OCI-LY3 (cell line): ENCODE measurements around the gene MACROD2.

Experiments used
- H2AFZ ChIP-seq: fragments of 200-600, 300-600 bp; shearing (Covaris generic); 2 replicates; pipeline ENCODE4 v1.6.0; 2014; ENCODE audit warnings: antibody characterized with exemption, low read depth, low read length
- H3K27ac ChIP-seq: fragments of 200-600, 300-600 bp; sonication (generic); 2 replicates; pipeline ENCODE4 v1.5.1; 2014; ENCODE audit warnings: mild to moderate bottlenecking, low read length, moderate library complexity, mixed read lengths
- H3K27me3 ChIP-seq: fragments of 200-600, 300-600 bp; sonication (generic); 2 replicates; pipeline ENCODE4 v1.6.1; 2014; ENCODE audit warnings: low read depth, low read length, mixed read lengths
- H3K36me3 ChIP-seq: fragments of 200-600, 300-600 bp; sonication (generic); replicated peaks from 2 replicates; pipeline ENCODE3; 2014; ENCODE audit warnings: low read depth, low read length, mixed read lengths
- H3K4me1 ChIP-seq: fragments of 300-600, 200-600 bp; sonication (generic); 2 replicates; pipeline ENCODE4 v1.6.1; 2014; ENCODE audit warnings: low read length, mixed read lengths
- H3K4me2 ChIP-seq: fragments of 200-600, 300-600 bp; sonication (generic); 2 replicates; pipeline ENCODE4 v1.6.1; 2014; ENCODE audit warnings: low read length, mixed read lengths
- H3K4me3 ChIP-seq: fragments of 300-600, 200-600 bp; sonication (generic); 2 replicates; pipeline ENCODE4 v1.5.1; 2014; ENCODE audit warnings: antibody characterized with exemption, mild to moderate bottlenecking, low read length, moderate library complexity
- H3K79me2 ChIP-seq: fragments of 300-600, 200-600 bp; shearing (Covaris generic); 2 replicates; pipeline ENCODE4 v1.6.1; 2014; ENCODE audit warnings: mild to moderate bottlenecking, low read length, mixed read lengths
- H3K9ac ChIP-seq: fragments of 300-600, 200-600 bp; shearing (Covaris generic); 2 replicates; pipeline ENCODE4 v1.6.0; 2014; ENCODE audit warnings: mild to moderate bottlenecking, low read length, moderate library complexity
- H3K9me3 ChIP-seq: fragments of 200-600, 300-600 bp; shearing (Covaris generic); 2 replicates; pipeline ENCODE4 v1.6.1; 2014; ENCODE audit warnings: low read length, mixed read lengths; ENCODE audit not compliant: insufficient read depth
- H4K20me1 ChIP-seq: fragments of 200-600, 300-600 bp; sonication (generic); 2 replicates; pipeline ENCODE4 v1.6.1; 2016; ENCODE audit warnings: low read length, mixed read lengths; ENCODE audit not compliant: insufficient read depth
- EZH2phosphoT487 ChIP-seq: fragments of 200-600 bp; shearing (Covaris generic); IDR thresholded peaks from 2 replicates; pipeline ENCODE4 v1.6.1; 2018; ENCODE audit warnings: antibody characterized with exemption, mixed run types, low read depth
- TF ChIP-seq, protein P1 (sequence below): fragments of 200-600, 300-600 bp; sonication (generic); IDR thresholded peaks from 2 replicates; pipeline ENCODE4 v1.5.1; 2014; ENCODE audit warnings: antibody characterized with exemption, low read length, low read depth

MACROD2 gene

DNA sequence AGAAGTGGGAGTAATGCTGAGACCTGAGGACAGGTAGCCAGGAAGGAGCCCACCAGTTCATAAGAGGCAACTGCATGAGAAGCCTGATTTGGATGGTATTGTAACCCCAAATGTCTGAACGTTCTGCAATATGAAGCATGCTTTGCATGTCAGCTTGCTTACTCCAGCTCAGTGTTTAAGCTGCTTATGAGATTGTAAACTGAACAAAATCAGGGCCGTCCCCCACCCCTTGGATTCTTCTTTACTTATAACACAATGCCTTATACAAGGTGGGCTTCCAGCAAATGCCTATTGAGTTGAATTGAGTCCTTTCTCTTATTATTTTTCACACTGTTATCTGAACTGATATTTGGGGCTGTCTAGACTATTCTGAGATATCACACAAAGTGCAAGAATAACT, 1816.6 kb downstream of the MACROD2 start:
- Histone ChIP-seq H4K20me1 (no peaks in the 10 kb centered on the region), H3K79me2 (no peaks in the 10 kb centered on the region), H3K4me1 (peaks cover 19% of the 10 kb centered on the region), H3K4me3 (no peak overlapping the region), H3K27me3 (no peaks in the 10 kb centered on the region), H3K36me3 (peaks cover 10% of the 10 kb centered on the region), H3K9me3 (peaks cover 13% of the 10 kb centered on the region; the same call in 1 of the 2 replicates), H2AFZ (no peak overlapping the region), H3K9ac (no peak overlapping the region), H3K4me2 (no peak overlapping the region), H3K27ac (no peak overlapping the region)
- TF ChIP-seq, protein P1, sequence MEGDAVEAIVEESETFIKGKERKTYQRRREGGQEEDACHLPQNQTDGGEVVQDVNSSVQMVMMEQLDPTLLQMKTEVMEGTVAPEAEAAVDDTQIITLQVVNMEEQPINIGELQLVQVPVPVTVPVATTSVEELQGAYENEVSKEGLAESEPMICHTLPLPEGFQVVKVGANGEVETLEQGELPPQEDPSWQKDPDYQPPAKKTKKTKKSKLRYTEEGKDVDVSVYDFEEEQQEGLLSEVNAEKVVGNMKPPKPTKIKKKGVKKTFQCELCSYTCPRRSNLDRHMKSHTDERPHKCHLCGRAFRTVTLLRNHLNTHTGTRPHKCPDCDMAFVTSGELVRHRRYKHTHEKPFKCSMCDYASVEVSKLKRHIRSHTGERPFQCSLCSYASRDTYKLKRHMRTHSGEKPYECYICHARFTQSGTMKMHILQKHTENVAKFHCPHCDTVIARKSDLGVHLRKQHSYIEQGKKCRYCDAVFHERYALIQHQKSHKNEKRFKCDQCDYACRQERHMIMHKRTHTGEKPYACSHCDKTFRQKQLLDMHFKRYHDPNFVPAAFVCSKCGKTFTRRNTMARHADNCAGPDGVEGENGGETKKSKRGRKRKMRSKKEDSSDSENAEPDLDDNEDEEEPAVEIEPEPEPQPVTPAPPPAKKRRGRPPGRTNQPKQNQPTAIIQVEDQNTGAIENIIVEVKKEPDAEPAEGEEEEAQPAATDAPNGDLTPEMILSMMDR = no peak
- no peak for TF ChIP-seq EZH2phosphoT487

DNA sequence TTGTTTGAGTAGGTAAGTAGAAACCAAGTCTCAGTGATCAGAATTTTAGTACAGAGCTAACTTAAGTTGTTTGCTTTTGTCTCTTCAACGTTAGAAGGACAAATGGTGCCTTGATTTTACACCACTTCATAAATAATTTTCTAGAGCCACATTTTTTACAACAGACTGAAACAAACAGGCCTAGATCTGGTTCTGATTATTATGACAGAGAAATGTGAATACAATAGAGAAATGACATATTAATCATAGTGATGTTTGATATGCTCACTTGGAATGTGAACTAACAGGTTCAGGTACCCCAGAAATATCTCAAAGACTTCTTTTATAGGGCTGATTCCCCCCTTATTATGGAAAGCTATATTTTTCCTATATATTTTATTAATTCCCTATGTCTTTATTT, 1817.4 kb downstream of the MACROD2 start:
- peaks cover 5% of the 10 kb centered on the region for H3K36me3 ChIP-seq
- no peaks in the 10 kb centered on the region for H3K79me2 ChIP-seq
- H3K27me3 ChIP-seq = no peaks in the 10 kb centered on the region
- H3K9me3 ChIP-seq = peaks cover 9% of the 10 kb centered on the region; the same call in 1 of the 2 replicates
- no peaks in the 10 kb centered on the region for H4K20me1 ChIP-seq
- no peak overlapping the region for H3K9ac ChIP-seq
- H3K4me2 ChIP-seq = no peak overlapping the region
- no peak overlapping the region for H2AFZ ChIP-seq
- H3K27ac ChIP-seq = no peak overlapping the region
- H3K4me3 ChIP-seq = no peak overlapping the region
- TF ChIP-seq, protein P1 = no peak
- no peak for TF ChIP-seq EZH2phosphoT487
- H3K4me1 ChIP-seq = peaks cover 12% of the 10 kb centered on the region

DNA sequence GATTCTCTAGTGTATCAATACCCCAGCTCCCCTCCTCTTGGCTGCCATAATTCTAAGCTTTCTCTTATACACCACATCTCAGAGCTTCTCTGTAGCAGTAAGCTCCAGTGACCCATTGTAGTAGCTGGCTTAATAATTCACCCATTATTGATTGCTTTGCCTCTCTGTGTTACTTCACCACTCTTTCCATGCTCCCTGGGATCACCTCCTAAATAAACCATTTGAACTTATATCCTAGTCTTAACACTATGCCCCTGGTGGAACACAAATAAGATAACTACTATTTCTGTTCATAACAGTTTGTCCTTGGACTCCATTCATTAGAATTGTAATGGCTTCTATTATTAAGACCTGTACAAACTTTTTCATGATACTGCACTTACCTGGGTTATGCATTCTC, 1819.0 kb downstream of the MACROD2 start:
- no peak overlapping the region for H3K9ac ChIP-seq
- no peak overlapping the region for H2AFZ ChIP-seq
- no peaks in the 10 kb centered on the region for H4K20me1 ChIP-seq
- no peak overlapping the region for H3K4me2 ChIP-seq
- H3K36me3 ChIP-seq = no peaks in the 10 kb centered on the region
- no peak for TF ChIP-seq EZH2phosphoT487
- TF ChIP-seq, protein P1 = no peak
- H3K27ac ChIP-seq = no peak overlapping the region
- H3K4me1 ChIP-seq = peaks cover 5% of the 10 kb centered on the region; the same call in 1 of the 2 replicates
- no peaks in the 10 kb centered on the region for H3K79me2 ChIP-seq
- 0 out of 2 replicates have a peak, but pooled peaks cover 2% of the 10 kb centered on the region for H3K9me3 ChIP-seq
- H3K27me3 ChIP-seq = no peaks in the 10 kb centered on the region
- H3K4me3 ChIP-seq = no peak overlapping the region

DNA sequence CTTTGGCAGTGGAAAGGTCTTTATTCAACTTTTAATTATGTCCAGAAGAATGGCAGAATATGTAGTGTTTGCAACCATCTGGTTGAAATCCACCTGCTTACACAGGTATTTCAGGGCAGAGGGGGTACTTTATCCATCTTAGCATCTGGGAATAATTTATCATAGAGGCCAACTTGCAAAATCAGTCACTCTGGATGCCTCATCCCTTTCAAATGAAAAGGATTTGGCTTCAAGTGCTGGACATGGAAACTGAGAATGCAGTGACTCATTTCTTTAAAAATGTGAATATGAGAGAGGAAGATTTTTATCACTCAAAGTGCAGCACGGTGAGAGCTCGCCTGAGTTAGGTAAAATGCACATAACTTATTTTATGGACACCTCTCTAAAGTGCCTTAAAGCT, 1819.6 kb downstream of the MACROD2 start:
- Histone ChIP-seq H3K4me2 (no peak overlapping the region), H3K27ac (no peak overlapping the region), H3K4me1 (peaks cover 5% of the 10 kb centered on the region; the same call in 1 of the 2 replicates), H4K20me1 (no peaks in the 10 kb centered on the region), H3K9ac (no peak overlapping the region), H3K9me3 (no peaks in the 10 kb centered on the region), H2AFZ (no peak overlapping the region), H3K79me2 (no peaks in the 10 kb centered on the region), H3K4me3 (no peak overlapping the region), H3K36me3 (no peaks in the 10 kb centered on the region), H3K27me3 (no peaks in the 10 kb centered on the region)
- TF ChIP-seq, protein P1 = no peak
- no peak for TF ChIP-seq EZH2phosphoT487
